Stimulated activated CD4-positive, alpha-beta T cell treated with anti-CD3 and anti-CD28 coated beads, Interleukin-4, amount 100 ng/mL, for 24 hours (primary cell): ENCODE results near the gene CDH23.
A peak's percentile ranks its signal among the peaks of the same experiment; 100 is the strongest.

Experiments used
- DNase-seq: peaks from one replicate; pipeline ENCODE4 v3.0.0-alpha.2; 2020

Gene CDH23

DNA sequence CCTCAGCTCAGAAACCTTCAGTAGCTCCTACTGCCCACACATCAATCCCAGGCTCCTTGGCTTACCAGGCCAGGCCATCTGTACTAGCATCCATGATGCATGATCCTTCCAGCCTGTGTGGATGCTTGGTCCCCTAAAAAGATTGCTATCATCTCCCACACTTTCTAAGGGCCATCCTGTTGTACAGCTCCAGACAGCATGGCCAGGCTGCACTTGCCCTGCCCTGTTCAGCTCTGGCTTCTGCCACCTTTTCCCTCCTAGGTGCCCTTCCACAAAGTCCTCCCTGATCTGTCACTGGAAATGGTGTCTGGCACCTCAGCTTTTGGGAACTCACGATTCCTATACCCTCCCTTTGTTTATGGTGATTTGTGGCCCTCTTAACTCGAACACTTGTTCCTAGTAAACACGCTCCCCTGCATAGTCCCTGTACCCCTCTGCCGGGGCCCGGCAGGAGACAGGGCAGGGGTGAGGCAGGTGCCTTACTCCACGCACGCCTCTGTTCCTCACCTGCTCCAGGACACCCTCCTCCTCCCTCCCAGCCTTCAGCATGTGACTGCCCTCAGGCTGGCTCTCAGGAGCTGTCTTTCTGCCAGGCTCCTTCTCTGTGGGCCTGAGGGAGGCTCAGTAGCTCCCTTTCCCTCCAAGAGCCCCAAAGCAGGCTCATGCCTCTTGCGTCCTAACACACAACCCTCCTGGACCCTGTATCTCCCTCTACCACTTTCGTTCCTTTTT, 71.8 kb downstream of the CDH23 start:
- no peak for DNase-seq

DNA sequence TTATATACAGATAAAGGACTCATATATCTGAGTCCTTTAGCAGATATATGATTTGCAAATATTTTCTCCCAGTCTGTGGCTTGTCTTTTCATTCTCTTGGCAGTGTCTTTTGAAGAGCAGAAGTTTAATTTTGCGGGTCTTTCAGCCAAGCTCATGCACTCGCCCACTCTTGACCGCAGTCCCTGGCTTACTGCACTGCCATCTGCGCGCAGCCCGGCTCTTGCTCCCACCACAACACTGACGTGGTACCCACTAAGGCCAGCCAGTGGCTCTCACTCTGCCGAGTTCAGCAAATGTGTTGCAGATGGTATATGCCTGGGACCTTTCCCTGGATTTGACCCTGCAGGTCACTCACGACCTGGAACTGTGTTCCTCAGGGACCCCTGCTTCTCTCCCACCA, 74.3 kb downstream of the CDH23 start:
- no peak for DNase-seq

DNA sequence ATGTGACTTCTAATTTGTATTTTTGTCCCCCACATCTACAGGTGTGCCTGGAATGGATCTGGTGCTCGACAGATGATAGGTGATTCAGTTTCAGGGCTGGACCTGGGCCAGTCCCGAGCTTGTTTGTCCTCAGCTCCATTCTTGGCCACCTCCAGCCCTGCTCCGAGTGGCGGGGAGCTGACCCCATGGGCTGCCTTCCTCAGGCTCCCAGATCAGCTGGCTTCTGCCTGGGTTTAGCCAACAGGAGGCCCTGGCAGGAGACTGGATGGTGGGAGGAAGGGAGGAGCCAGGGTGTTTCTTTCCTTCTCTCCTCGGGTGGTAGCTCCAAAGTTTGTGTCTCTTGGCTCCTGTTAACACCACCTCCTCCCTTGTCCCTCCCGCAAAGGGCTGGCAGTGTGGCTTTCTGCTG, 75.2 kb downstream of the CDH23 start:
- no peak for DNase-seq

DNA sequence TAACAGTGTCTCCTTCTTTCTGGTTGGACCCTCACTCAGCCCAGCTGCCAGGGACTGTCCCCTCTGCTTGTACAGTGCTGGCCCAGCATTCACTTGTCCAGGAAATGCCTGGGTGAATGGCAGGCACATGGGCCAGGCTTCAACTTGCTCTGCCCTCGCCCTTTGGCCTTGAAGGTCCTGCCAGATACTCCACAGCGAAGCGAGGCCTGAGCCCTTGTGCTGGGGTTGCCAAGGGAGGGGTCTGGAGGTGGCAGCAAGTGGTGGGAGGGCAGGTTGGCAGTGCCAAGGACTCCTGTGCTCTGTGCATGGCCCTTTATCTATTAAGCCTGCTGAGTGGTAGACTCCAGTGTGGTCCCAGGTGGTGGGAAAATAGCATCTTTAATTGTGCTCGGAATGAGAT, 75.7 kb downstream of the CDH23 start:
- no peak for DNase-seq

DNA sequence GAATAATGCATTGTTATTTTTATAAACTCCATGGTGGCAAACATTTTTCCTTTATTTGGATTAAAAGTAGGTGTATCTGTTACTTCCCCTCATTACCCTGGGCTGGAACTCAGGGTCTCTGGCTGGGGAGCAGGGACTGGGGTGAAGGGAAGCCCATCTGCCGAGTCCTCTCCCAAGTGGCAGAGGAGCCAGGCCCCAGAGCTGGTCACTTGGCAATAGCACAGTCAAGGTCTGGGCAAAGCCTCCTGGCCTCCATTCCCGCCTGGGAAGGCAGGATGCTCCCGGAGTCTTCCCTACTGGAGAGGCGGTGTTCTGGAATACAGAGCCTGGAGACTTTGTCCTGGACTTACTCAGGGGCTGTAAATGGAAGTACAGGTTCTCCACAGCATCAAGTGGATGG, 76.2 kb downstream of the CDH23 start:
- no peak for DNase-seq

DNA sequence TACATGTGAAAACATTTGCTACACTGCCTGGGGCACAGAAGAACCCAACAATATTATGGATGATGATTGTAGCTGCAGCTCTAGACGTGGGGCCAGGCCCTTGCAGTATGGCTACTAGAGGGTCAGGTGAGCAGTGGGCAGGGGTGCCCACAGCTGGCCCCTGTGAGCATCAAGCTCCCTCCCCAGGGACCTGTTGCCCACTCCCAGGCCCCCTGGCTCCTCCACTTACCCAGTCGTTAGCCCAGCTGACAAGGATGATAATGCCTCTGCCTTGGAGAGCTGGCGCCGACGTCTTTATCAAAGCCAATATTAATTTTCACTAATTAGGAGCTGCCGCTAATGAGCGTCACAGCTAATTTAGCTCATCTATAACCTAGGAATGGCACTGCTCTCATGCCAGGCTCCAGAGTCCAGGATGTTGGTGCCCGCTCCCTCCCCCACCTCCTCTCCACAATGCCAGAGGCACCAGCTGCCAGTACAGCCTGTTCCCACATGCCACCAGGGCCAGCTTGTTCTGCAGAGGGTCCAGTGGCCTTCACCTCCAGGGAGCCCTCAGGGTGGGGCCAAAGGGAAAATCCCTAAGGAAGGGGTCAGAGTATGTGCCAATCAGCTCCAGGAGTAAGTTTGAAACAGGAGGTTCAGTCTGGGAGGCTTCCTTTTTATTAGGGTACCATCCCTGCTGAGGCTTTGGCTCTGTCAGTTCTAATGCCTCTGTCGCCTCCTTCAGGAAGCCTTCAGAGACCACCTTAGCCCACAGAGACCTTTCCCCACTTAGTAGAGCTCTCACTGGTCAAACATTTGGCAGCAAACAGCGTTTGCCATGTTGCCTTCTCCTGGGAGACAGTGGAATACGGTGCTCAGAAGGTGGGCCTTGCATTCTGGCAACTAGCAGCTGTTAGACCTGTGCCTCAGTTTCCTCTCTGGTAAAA, 77.2 kb downstream of the CDH23 start:
- DNase-seq = no peak

DNA sequence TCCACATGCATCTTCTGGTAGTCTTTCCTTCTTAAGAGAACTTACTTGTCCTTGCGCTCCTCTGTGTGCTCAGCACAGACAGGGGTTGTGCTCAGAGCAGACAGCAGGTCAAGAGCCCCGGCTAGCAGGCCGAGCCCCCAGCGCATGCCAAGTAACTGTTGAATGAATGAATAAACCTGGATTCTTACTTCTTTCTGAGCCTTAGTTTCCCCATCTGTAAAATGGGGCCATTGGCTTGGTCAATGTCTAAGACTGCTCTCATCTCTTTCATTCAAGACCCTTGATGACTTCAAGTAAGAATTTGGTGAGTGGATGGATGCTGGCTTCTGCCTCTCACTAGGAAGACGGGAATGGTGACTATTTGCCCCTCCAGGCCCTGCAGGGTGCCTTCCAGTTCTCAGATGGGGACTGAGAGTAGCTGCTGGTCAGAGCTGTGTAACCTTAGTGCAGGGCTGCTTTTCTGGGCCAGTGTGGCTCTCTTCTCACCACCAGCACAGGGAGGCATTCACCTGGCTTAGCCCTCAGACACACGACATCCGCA, 78.1 kb downstream of the CDH23 start:
- DNase-seq = no peak

DNA sequence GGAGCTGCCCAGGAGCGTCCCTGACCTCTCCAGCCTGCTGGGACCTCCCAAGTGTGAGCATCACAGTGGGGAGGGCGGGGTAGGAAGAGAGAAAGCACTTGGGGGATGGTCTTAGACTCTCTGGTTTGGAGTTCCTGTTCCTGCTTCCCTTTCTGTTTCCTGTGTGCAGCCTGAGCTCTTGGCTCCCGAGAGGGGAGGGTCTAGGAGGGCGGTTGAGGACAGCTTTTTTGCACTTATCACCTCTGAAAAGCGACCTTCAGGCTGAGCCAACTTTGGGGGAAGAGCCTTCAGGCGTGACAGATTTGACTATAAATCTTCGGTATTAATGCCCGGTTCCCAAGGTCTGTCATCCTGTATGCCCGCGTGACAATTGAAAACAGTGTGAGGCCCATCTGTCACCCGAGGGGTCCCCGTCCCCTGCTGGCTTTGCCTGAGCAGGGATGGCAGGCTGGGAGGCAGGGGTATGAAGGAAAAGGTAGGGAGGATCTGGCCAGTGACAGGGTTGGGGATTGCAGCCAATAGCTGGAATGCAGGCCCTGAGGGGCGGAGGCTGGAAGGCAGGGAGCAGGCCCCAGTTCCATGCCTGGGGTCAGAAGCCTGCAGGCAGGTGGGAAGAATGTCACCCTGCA, 78.6 kb downstream of the CDH23 start:
- DNase-seq = no peak

DNA sequence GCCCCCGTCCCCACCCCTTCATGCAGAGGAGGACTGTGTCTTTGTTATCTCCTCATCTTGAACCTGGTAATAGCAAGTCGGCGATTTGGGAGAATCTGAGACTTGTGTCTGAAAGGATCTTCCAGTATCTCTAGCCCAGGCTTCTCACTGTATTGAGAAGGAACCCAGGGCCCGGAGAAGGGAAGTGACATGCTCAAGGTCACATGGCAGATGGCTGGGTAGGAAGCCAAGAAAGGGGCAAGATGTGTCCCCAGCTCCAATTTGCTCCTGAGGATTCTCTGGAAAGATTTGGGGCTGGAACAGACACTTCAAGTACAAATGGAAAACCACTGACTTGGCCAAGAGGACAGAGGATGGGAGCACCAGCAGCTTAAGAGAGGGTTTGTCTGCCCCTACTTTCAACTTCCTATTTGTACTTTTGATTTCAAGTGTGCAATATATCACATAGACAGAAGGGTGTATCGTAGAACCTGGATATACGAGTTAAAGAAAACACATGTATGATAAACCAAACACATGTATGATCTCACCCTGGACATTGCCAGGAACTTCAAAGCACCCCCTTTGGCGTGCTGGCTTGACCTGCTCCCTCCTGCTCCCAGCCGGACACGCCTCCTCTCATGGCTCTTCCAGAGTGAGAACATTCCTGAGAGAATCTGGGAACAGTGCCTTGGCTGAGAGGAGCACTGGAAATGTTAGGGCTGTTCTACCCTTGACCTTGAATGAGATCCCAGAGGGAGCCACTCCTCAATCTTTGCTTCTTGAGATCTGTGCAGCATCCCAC, 79.7 kb downstream of the CDH23 start:
- no peak for DNase-seq

DNA sequence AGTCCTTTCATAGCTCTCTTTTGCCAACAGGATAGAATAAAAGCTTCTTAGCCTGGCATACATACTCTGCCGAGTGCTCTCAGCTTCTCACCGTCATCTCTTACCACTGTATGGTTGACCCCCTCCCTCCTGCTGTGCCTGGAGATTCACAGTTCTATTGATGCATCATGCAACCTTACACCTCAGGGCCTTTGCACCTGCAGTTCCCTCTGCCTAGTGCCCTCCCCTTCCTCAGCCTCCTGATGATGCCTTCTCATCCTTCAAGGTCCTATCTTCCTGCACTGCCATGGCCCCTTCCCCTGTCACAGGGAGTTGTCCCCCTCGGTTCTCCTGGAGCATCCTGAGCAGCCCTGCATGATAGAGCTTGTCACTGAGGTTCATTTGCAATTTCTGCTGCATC, 81.5 kb downstream of the CDH23 start:
- no peak for DNase-seq

DNA sequence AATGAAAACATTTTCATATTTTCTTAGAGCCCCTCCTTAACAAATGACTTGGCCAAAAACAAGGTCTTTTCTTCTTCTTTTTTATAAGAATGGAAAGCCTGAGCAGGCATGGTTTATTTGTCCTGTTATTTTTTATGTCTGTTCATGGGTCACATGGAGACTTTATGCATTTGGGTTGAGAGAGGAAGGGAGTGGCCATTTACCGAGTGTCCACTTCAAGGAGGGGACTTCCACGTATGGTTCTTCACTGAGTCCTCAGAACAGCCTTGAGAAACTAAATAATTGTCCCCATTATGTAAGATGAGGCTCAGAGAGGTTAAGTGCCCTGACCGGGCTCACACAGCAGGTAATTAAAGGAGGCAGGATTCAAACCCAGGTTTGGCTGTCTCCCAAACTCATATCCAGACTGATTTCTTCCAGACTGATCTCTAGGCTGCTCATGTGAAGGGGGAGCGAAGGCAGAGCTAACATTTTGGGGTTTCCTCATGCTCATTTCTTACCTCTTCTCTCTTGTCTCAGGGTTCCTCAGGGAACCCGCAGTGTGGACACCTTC, 82.2 kb downstream of the CDH23 start:
- no peak for DNase-seq

DNA sequence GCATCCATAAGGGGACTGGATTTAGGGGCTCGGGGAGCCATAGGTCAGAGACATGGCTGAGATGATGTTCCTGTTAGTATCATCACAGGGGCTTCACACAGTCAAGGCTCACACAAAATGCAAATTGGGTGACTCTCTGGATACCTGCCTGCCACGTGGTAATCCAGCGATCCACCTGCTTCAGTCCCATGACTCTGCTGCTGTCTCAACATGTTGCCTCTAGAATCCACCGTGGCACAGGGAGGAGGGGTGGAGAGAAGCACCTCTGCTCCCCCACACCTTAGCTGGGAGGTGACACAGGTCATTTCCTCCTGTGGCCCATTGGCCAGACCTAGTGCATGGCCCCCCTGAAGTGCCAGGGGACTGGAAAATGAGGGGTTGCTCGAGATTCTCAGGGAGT, 83.1 kb downstream of the CDH23 start:
- no peak for DNase-seq

DNA sequence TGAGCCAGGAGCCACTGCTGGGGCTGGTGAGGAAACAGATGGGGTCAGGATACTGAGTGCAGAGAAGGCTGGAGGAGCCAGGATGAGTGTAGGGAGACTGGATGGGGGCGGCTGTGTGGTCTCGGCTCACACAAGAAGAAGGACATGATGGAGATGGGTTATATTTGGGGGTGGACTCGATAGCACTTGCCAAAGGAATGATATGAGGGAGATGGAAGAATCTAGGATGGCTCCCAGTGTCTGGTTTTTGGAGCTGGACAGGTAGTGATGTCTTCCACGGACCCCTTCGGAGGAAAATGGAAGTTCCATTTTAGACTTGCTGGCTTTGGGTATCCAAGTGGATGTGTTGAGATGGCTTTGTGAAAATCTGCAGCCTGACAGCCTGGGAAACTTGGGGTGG, 83.9 kb downstream of the CDH23 start:
- DNase-seq = no peak

DNA sequence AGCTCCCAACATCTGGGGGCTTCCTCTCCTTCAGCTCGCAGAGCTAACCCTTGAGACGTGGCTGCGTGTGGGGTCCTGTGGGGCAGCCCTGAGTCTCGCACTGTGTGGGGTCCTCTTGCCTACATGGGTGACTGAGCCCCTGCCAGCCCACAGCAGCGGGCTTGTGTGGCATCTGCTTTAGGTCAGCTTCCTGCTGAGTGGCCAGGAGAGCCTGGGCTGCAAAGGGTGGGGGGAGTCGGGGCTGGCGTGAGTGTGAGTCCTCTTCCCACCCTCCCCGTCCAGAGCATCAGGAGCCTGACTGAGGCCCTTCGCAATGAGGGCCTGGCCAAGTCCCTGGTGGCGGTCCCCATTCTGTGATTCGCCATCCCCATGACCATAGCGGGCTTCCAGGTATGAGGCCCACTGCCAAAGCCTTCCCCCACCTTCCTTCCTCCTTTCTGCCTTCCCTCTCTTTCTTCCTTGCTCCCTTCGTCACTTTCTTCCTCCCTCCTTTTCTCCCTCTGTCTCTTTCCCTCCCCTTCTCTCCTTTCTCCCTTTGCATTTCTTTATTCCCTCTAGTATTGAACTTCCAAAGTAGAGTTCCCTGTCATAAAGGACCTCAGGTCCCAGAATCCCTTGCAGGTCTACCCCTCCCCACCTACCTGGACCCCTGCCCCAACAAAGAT, 85.2 kb downstream of the CDH23 start:
- no peak for DNase-seq

DNA sequence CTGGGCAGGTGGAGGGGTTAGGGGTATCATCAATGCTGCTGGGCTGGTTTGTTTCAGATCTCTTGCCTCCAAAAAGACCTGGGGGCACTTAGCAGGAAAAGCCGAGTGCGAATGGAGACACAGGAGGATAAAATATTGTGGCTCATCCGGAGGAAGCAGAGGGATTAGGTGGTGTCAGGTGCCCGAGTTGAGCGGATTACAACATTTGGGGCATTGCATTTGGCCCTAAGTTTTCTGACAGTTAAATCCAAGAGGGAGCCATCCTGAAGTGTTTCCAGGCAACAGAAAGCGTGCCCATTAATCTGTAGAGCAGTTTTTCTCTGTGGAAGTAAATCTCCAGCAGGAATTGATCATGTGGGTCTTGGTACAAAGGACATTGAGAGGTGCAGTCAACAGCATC, 85.9 kb downstream of the CDH23 start:
- no peak for DNase-seq

DNA sequence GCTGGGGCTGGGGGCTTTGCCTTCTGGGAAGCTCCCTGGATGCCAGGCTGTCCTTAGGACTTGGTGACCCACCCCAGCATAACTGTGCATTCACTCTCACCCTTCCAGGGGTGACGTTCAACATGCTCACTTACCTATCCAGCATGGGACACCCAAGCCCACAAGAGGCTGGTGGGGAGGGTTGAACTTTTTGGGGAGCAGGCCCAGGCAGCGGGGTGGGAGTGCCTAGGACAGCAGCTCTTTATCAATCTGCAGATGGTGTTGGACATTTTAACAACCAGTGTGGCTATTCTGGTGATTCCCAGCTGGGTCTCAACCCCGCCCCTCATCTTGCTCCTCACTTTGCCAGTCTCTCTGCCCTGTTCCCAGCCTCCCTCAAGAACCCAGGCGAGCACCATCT, 86.4 kb downstream of the CDH23 start:
- DNase-seq = no peak

DNA sequence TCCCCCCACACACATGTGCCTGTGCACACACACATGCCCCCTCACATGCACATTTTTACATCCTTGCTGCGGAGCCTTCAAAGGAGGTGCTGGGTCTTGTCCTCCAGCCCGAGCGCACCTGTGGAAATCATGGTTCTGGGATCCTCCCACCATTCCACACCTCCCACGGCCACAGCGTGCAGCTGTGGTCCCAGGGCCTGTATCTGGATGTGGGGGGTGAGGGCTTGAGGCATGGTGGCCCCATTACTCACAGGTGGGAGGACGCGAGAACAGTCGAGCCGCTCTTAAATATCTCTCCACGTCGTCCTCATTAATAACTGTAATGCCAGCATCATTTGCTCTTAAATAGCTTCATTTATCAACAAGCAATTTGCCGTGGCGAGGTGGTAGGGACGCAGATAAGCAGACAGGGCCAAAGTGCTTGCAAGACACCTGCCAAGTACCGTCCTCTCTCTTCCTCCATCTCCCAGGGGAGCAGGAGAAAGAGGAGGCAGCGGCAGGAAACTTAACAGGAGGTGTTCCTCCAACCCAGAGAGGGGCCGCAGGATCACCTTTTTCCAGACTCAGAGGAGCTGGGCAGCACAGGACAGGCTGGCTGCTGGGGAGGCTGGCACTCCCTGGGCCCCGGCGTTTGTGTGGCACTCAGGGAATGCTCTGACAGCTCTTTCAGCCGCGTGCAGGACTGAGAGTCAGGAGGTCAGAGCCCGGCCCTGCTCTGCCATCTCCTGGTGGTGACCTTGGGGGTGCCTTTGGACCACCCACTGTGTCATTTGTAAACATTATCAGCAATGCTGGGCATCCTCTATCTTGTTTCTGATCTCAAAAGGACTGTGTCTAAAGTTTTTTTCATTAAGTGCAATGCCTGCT, 87.4 kb downstream of the CDH23 start:
- no peak for DNase-seq

DNA sequence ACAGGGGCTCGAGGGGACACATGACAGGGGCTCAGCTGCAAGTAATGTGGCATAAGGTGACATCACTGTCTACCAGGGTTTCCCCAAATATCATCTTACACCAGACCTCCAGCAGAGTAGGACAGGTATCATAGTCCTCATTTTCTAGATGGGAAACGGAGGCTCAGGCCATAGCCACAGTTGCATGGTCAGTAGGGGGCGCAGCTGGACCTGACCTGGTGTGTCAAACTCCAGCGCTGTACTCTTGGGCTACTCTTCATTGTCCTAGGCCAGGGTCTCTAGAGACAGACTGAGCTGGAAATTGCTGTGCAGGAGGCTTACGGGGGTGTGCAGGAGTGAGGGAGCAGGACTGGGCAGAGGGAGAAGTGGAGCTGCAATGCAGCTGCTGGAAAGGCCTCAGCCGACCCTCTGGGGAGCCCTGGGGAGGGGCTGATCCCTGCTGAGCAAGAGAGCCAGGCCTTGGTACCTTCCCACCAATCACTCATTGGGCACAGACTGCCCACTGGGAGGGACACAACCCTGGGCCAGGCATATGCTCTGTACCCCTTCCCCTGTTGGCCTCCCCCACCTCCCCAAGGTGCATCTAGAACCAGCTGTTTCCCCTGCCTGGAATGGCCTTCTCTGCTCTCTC, 89.9 kb downstream of the CDH23 start:
- peak; percentile 36 for DNase-seq

DNA sequence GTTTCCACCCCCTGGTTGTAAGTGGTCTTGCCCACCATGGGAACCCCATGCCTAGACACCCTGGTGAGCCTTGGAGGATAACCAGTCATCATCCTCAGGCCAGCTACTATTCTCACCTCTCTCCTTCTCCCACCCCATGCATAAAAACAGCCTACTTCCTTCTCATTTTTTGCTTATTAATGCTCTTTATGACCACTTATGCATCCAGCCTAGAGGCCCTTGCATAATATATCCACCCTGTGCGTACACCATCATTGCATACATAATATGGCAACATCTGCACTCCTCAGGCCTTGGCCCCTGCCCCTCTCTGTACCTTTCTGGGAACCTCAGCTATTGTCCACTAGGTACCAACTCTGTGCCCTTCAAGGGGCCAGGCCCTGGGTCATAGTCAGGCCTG, 91.0 kb downstream of the CDH23 start:
- no peak for DNase-seq

DNA sequence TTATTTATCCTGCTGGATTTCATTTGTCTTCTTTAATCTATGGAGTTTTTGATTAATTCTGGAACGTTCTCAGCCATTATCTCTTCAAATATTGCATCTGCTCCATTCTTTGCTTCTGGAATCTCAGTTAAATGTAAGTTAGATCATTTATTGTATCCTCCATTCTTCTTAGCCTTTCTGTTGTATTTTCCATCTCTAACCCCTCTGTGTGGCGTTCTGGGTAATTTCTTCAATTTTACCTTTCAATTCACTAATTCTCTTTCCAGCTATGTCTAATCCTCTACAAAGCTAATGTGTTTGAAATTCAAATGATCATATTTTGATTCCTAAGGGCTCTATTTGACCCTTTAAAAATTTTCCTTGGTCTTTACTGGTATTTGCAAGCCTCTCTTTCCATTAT, 92.4 kb downstream of the CDH23 start:
- DNase-seq = no peak
